ENCODE results near the gene PRKRA. TPM values are rescaled to one million over a fixed set of nuclear protein-coding genes. Genes with fewer than 3 reads are reported as not detected.
"Not testable (repeated sequence)": the region's sequence is repeated elsewhere in the genome, so short reads cannot be mapped to it uniquely, and the experiment has no call there.

Gene PRKRA
- total and polyA plus RNA-seq, 2 donors = 57.8 to 63.9 TPM

GRCh38 chr2:178415979-178416378 lies 35.0 kb downstream of the PRKRA start:
- DNase-seq (ENCODE audit: extremely low spot score) = no peak
- Histone ChIP-seq H3K4me1 (ENCODE audit: insufficient read depth) (no peaks in the 10 kb centered on the region), H3K4me3 (ENCODE audit: low read depth, low read length) (no peak overlapping the region), H3K36me3 (ENCODE audit: insufficient read depth) (no peaks in the 10 kb centered on the region), H3K27ac (ENCODE audit: low read depth) (no peak overlapping the region)

DNA sequence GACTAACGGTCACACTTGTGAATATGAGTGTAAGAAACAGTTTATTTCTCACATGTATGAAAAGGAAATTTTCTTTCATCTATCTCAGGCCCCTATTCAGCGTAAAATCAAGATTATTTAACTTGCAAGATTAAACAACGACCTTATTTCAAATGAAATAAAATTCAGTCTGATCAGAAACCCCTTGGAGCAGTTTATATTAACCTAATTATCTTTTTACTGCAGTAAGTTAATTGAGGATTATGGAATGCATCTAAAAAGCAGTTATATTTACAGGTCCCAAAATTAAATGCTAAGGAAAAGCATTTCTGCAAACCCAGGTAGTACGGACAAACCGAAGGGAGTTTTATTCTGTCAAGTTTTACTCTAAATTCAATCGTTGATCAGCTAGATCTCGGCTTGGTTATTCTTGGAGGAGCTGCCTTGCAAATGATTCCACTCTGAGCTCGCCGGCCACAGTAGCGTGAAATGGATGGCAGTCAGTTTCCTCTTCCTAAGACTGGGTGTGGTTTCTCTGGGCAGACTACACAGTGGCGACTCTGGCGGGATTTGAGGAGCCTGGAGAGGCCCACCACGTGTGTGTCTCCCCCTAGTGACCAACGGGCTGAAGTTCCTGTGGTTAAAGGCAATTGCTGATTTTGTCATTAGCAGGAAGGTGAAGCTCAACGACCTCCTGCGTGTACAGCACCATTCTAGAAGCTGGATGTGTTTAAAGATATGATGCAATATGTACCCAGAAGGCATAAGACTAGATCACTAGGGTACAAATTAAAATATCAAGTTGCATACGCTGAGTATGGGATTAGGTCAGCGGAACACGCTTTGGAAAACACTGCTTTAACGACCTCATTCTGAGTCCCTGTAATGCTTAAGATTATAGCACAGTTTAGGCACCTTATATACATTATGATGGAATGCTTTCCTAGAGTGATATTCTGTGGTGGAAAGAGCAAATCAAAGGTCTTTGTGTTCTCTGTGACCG lies 36.4 kb downstream of the PRKRA start:
- Histone ChIP-seq H3K27ac (ENCODE audit: low read depth) (peak overlapping the region; percentile 95), H3K36me3 (ENCODE audit: insufficient read depth) (no peaks in the 10 kb centered on the region), H3K4me1 (ENCODE audit: insufficient read depth) (no peaks in the 10 kb centered on the region), H3K4me3 (ENCODE audit: low read depth, low read length) (peak overlapping the region; percentile 55)
- WGBS = 15% methylated on average over 21 of the region's 21 CpGs
- peak; percentile 73 for DNase-seq (ENCODE audit: extremely low spot score)

DNA sequence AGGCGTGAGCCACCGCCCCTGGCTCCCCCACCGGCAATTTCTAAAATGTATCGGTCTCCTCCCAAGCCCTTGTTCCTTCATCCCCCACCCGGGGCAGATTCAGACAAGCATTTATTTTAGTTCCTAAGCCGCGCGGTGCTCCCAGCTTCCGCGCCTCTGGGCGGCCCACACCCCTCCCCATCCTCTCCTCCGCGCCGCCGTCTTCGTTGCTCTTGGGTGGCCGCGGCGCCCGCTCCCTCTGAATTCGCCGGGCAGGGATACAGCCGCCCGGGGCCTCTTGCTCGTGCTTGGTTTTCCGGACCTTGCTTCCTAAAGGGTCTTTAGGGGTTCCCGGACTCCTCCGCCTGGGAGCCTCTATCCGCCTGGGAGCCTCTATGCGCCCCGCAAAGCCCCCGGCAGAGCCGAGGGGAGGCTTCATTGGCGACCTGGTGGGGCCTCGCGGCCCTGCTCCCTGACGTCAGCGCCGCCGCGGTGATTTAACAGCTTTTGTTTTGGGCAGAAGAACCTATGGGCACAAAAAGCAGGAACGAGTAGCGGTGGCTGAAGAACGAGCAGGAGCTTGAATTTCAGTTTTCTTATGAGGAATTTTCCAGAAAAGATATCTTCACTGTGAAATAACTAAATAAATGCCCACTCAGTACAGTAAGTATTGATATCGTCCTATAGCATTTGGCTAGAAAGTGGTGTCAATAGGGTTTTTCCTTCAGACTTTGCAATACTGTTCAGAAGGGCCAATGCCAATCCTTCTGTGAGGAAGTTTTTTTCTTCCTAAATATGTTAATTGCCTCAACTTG lies 37.3 kb downstream of the PRKRA start:
- no peak for DNase-seq (ENCODE audit: extremely low spot score)
- WGBS = under 1% methylated on average over 45 of the region's 45 CpGs

DNA sequence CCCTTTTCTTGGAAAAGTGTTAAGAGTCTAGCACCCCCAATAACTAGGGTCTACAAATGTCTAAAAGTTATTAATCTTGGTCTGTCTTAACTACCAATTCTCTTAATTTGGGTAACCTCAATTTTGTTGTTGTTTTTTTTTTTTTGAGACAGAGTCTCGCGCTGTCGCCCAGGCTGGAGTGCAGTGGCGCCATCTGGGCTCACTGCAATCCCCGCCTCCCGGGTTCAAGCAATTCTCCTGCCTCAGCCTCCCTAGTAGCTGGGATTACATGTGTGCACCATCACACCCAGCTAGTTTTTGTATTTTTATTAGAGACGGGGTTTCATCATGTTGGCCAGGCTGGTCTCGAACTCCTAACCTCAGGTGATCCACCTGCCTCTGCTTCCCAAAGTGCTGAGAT lies 38.5 kb downstream of the PRKRA start:
- 98% methylated on average over 8 of the region's 8 CpGs for WGBS
- not testable (repeated sequence) for H3K4me3 ChIP-seq (ENCODE audit: low read depth, low read length); DNase-seq (ENCODE audit: extremely low spot score); H3K36me3 ChIP-seq (ENCODE audit: insufficient read depth); H3K4me1 ChIP-seq (ENCODE audit: insufficient read depth); H3K27ac ChIP-seq (ENCODE audit: low read depth)

More for the DNA sequence above, 37.3 kb downstream of the PRKRA start:
- H3K27ac ChIP-seq (ENCODE audit: low read depth) = peak overlapping the region; percentile 95
- H3K4me3 ChIP-seq (ENCODE audit: low read depth, low read length) = peak overlapping the region; percentile 55
- no peaks in the 10 kb centered on the region for H3K36me3 ChIP-seq (ENCODE audit: insufficient read depth)
- no peaks in the 10 kb centered on the region for H3K4me1 ChIP-seq (ENCODE audit: insufficient read depth)

- no peak overlapping the region for H3K4me3 ChIP-seq (ENCODE audit: low read depth, low read length)
- WGBS = 64% methylated on average over 3 of the region's 3 CpGs
- DNase-seq (ENCODE audit: extremely low spot score) = no peak
These were observed 38.9 kb downstream of the PRKRA start for GRCh38 chr2:178412047-178412446.

GRCh38 chr2:178409261-178409660 lies 41.7 kb downstream of the PRKRA start:
- H3K4me1 ChIP-seq (ENCODE audit: insufficient read depth) = no peaks in the 10 kb centered on the region
- no peaks in the 10 kb centered on the region for H3K36me3 ChIP-seq (ENCODE audit: insufficient read depth)
- H3K27ac ChIP-seq (ENCODE audit: low read depth) = no peak overlapping the region
- H3K4me3 ChIP-seq (ENCODE audit: low read depth, low read length) = no peak overlapping the region
- WGBS = 87% methylated on average over 5 of the region's 5 CpGs
- no peak for DNase-seq (ENCODE audit: extremely low spot score)

More at GRCh38 chr2:178412047-178412446, 38.9 kb downstream of the PRKRA start:
- Histone ChIP-seq H3K4me1 (ENCODE audit: insufficient read depth) (no peaks in the 10 kb centered on the region), H3K36me3 (ENCODE audit: insufficient read depth) (no peaks in the 10 kb centered on the region), H3K27ac (ENCODE audit: low read depth) (no peak overlapping the region)

- no peak overlapping the region for H3K4me3 ChIP-seq (ENCODE audit: low read depth, low read length)
- WGBS = 26% methylated on average over 4 of the region's 4 CpGs
- no peak for DNase-seq (ENCODE audit: extremely low spot score)
These were observed 46.6 kb downstream of the PRKRA start for GRCh38 chr2:178404368-178404767.

GRCh38 chr2:178403671-178404306 lies 47.2 kb downstream of the PRKRA start:
- Histone ChIP-seq H3K36me3 (ENCODE audit: insufficient read depth) (no peaks in the 10 kb centered on the region), H3K4me3 (ENCODE audit: low read depth, low read length) (no peak overlapping the region), H3K4me1 (ENCODE audit: insufficient read depth) (no peaks in the 10 kb centered on the region), H3K27ac (ENCODE audit: low read depth) (no peak overlapping the region)
- 56% methylated on average over 3 of the region's 3 CpGs for WGBS
- no peak for DNase-seq (ENCODE audit: extremely low spot score)

More at GRCh38 chr2:178404368-178404767, 46.6 kb downstream of the PRKRA start:
- H3K27ac ChIP-seq (ENCODE audit: low read depth) = no peak overlapping the region
- H3K4me1 ChIP-seq (ENCODE audit: insufficient read depth) = no peaks in the 10 kb centered on the region
- H3K36me3 ChIP-seq (ENCODE audit: insufficient read depth) = no peaks in the 10 kb centered on the region

- H3K27ac ChIP-seq (ENCODE audit: low read depth) = no peak overlapping the region
- H3K4me3 ChIP-seq (ENCODE audit: low read depth, low read length) = no peak overlapping the region
- H3K4me1 ChIP-seq (ENCODE audit: insufficient read depth) = no peaks in the 10 kb centered on the region
- H3K36me3 ChIP-seq (ENCODE audit: insufficient read depth) = no peaks in the 10 kb centered on the region
- no peak for DNase-seq (ENCODE audit: extremely low spot score)
- WGBS = 68% methylated on average over 6 of the region's 6 CpGs
These were observed 49.0 kb downstream of the PRKRA start for GRCh38 chr2:178401994-178402437.

DNA sequence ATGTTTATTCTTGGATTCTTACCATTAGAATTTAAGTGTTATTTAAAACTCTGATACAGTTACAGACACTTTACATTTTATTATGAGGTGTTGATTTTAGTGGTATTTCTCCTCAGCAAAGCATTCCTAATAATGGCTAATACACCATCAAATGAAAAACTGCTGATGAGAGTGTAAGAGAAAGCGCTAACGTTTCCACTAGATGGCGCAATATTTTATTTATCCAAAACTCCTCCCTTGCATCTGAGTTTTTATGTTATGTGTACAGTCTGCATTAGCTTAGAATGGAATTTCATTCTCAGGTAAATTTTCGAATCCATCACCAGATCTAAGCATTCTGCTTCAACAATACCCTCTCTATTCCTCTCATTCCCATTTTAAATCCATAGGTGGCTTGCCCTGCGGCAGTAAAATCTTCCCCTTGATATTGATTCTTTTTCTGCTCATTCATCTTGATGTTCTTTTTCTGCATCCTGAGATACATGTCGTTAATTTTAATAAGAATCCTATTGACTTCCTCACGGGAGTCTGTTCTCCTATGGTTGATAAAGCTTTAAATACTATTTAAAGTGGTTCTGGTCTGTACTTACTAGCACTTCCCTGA lies 53.9 kb downstream of the PRKRA start:
- H3K4me3 ChIP-seq (ENCODE audit: low read depth, low read length) = no peak overlapping the region
- no peaks in the 10 kb centered on the region for H3K4me1 ChIP-seq (ENCODE audit: insufficient read depth)
- H3K27ac ChIP-seq (ENCODE audit: low read depth) = no peak overlapping the region
- no peak for DNase-seq (ENCODE audit: extremely low spot score)
- no peaks in the 10 kb centered on the region for H3K36me3 ChIP-seq (ENCODE audit: insufficient read depth)
- WGBS = 14% methylated on average over 7 of the region's 7 CpGs

DNA sequence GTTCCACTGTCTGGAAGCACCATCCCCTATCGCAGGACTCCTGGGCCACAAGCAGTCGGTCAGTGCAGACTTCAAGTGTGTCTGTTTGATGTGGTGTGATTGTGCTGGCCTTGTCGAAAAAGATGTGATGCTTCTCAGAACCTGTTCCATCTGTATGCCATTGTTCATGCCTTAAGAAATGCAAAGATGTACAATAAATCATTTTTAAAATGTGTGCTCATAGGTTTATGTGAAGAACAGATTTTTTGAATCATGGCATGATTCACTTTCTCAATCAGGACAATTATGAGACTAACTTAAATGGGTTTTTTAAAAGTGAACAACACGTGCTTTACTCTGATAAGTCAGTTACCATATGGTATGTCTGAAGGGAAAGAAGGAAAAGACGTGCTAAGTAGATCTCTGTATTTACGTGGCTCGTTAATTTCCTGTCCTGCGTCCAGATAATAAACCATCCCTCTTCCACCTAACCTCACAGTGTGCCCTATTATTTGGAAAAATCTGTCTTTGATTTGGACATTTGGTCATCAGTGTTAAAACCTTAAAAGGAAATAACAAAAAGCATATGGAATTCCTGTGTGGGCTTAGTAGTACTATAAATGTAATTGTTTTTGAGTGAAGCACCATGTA lies 54.9 kb downstream of the PRKRA start:
- Histone ChIP-seq H3K36me3 (ENCODE audit: insufficient read depth) (no peaks in the 10 kb centered on the region), H3K4me3 (ENCODE audit: low read depth, low read length) (no peak overlapping the region), H3K4me1 (ENCODE audit: insufficient read depth) (no peaks in the 10 kb centered on the region), H3K27ac (ENCODE audit: low read depth) (no peak overlapping the region)
- DNase-seq (ENCODE audit: extremely low spot score) = no peak
- 57% methylated on average over 8 of the region's 8 CpGs for WGBS

- DNase-seq (ENCODE audit: extremely low spot score) = no peak
- H3K36me3 ChIP-seq (ENCODE audit: insufficient read depth) = no peaks in the 10 kb centered on the region
- no peak overlapping the region for H3K4me3 ChIP-seq (ENCODE audit: low read depth, low read length)
- WGBS = 84% methylated on average over 2 of the region's 2 CpGs
- no peaks in the 10 kb centered on the region for H3K4me1 ChIP-seq (ENCODE audit: insufficient read depth)
- no peak overlapping the region for H3K27ac ChIP-seq (ENCODE audit: low read depth)
These were observed 55.7 kb downstream of the PRKRA start for GRCh38 chr2:178395295-178395694.

- H3K4me1 ChIP-seq (ENCODE audit: insufficient read depth) = no peaks in the 10 kb centered on the region
- no peak for DNase-seq (ENCODE audit: extremely low spot score)
These were observed 56.1 kb downstream of the PRKRA start for GRCh38 chr2:178394859-178395258.

More at GRCh38 chr2:178394859-178395258, 56.1 kb downstream of the PRKRA start:
- Histone ChIP-seq H3K27ac (ENCODE audit: low read depth) (no peak overlapping the region), H3K4me3 (ENCODE audit: low read depth, low read length) (no peak overlapping the region), H3K36me3 (ENCODE audit: insufficient read depth) (no peaks in the 10 kb centered on the region)

All from urinary bladder (tissue), 4 donors.